Measurements from ENCODE around the gene TAC4.

GRCh38 chr17:49788478-49789242 lies 59.2 kb downstream of the TAC4 start, which contains the start of gene KAT7:
- TF ChIP-seq CTCF (IDR thresholded peaks at IDR 0.05 in 2 of 3, conservative IDR thresholded peaks at IDR 0.05 in 1 of 3; ENCODE audit: control insufficient read depth in 2 of 3, extremely low read depth in 1 of 3, insufficient read depth in 1 of 3, low read depth in 3 of 3, low read length in 3 of 3) (peak in 1 of 3 experiments; percentile 7; a peak in 1 of 6 replicates), TAF1 (IDR thresholded peaks at IDR 0.05; ENCODE audit: borderline replicate concordance, low read depth, low read length) (peak; percentile 86), EZH2 (IDR thresholded peaks at IDR 0.05; ENCODE audit: borderline replicate concordance, control insufficient read depth, low read depth, low read length) (no peak), NR2C1 (IDR thresholded peaks at IDR 0.05) (peak; percentile 94), SMAD1 (IDR thresholded peaks at IDR 0.05; ENCODE audit: low read depth, partially characterized antibody) (peak; percentile 53), RELA (IDR thresholded peaks at IDR 0.05; ENCODE audit: borderline replicate concordance, partially characterized antibody) (no peak), SIX5 (IDR thresholded peaks at IDR 0.05; ENCODE audit: low read depth, low read length, severe bottlenecking) (peak; percentile 90), SUPT20H (IDR thresholded peaks at IDR 0.05; ENCODE audit: borderline replicate concordance, control insufficient read depth, low read depth, low read length) (no peak), DPF2 (IDR thresholded peaks at IDR 0.05) (peak; percentile 93), POLR2A (IDR thresholded peaks at IDR 0.05; ENCODE audit: low read depth, low read length) (peak; percentile 89)
- TF ChIP-seq, protein P1, sequence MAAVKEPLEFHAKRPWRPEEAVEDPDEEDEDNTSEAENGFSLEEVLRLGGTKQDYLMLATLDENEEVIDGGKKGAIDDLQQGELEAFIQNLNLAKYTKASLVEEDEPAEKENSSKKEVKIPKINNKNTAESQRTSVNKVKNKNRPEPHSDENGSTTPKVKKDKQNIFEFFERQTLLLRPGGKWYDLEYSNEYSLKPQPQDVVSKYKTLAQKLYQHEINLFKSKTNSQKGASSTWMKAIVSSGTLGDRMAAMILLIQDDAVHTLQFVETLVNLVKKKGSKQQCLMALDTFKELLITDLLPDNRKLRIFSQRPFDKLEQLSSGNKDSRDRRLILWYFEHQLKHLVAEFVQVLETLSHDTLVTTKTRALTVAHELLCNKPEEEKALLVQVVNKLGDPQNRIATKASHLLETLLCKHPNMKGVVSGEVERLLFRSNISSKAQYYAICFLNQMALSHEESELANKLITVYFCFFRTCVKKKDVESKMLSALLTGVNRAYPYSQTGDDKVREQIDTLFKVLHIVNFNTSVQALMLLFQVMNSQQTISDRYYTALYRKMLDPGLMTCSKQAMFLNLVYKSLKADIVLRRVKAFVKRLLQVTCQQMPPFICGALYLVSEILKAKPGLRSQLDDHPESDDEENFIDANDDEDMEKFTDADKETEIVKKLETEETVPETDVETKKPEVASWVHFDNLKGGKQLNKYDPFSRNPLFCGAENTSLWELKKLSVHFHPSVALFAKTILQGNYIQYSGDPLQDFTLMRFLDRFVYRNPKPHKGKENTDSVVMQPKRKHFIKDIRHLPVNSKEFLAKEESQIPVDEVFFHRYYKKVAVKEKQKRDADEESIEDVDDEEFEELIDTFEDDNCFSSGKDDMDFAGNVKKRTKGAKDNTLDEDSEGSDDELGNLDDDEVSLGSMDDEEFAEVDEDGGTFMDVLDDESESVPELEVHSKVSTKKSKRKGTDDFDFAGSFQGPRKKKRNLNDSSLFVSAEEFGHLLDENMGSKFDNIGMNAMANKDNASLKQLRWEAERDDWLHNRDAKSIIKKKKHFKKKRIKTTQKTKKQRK (IDR thresholded peaks at IDR 0.05; ENCODE audit: low read depth, low read length): peak; percentile 93
- TF ChIP-seq, protein P2, sequence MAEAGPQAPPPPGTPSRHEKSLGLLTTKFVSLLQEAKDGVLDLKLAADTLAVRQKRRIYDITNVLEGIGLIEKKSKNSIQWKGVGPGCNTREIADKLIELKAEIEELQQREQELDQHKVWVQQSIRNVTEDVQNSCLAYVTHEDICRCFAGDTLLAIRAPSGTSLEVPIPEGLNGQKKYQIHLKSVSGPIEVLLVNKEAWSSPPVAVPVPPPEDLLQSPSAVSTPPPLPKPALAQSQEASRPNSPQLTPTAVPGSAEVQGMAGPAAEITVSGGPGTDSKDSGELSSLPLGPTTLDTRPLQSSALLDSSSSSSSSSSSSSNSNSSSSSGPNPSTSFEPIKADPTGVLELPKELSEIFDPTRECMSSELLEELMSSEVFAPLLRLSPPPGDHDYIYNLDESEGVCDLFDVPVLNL (IDR thresholded peaks at IDR 0.05; ENCODE audit: low read depth, low read length): no peak; the same call in 1 of the 2 replicates
- TF ChIP-seq, protein P3, sequence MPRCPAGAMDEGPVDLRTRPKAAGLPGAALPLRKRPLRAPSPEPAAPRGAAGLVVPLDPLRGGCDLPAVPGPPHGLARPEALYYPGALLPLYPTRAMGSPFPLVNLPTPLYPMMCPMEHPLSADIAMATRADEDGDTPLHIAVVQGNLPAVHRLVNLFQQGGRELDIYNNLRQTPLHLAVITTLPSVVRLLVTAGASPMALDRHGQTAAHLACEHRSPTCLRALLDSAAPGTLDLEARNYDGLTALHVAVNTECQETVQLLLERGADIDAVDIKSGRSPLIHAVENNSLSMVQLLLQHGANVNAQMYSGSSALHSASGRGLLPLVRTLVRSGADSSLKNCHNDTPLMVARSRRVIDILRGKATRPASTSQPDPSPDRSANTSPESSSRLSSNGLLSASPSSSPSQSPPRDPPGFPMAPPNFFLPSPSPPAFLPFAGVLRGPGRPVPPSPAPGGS (IDR thresholded peaks at IDR 0.05; ENCODE audit: borderline replicate concordance, insufficient read depth, low read depth, low read length, poor library complexity, severe bottlenecking): no peak
- TF ChIP-seq, protein P4, sequence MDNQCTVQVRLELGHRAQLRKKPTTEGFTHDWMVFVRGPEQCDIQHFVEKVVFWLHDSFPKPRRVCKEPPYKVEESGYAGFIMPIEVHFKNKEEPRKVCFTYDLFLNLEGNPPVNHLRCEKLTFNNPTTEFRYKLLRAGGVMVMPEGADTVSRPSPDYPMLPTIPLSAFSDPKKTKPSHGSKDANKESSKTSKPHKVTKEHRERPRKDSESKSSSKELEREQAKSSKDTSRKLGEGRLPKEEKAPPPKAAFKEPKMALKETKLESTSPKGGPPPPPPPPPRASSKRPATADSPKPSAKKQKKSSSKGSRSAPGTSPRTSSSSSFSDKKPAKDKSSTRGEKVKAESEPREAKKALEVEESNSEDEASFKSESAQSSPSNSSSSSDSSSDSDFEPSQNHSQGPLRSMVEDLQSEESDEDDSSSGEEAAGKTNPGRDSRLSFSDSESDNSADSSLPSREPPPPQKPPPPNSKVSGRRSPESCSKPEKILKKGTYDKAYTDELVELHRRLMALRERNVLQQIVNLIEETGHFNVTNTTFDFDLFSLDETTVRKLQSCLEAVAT (IDR thresholded peaks at IDR 0.05): peak; percentile 83
